ENCODE measurements around the gene SLC24A1. TPM values are rescaled to one million over a fixed set of nuclear protein-coding genes. Genes with fewer than 3 reads are reported as not detected.

Gene SLC24A1
- total and polyA plus RNA-seq, 4 donors: 4.2 to 12.1 (median 6.0) TPM

GRCh38 chr15:65660927-65661326 lies 39.2 kb downstream of the SLC24A1 start:
- Histone ChIP-seq H3K4me3 (ENCODE audit: low read depth, low read length) (no peak overlapping the region), H3K9me3 (ENCODE audit: control insufficient read depth, insufficient read depth, low read length) (no peaks in the 10 kb centered on the region), H3K27me3 (ENCODE audit: control insufficient read depth, insufficient read depth, low read length) (no peaks in the 10 kb centered on the region), H3K36me3 (ENCODE audit: control insufficient read depth, insufficient read depth, low read length) (peaks cover 14% of the 10 kb centered on the region), H3K4me1 (ENCODE audit: control insufficient read depth, insufficient read depth, low read length) (no peaks in the 10 kb centered on the region), H3K27ac (ENCODE audit: low read depth, low read length) (no peak overlapping the region)
- no CpG with 5 or more reads among the region's 2 CpGs for WGBS (ENCODE audit: insufficient coverage)
- DNase-seq (ENCODE audit: low read depth in 4 of 6, low spot score in 6 of 6): no peak

DNA sequence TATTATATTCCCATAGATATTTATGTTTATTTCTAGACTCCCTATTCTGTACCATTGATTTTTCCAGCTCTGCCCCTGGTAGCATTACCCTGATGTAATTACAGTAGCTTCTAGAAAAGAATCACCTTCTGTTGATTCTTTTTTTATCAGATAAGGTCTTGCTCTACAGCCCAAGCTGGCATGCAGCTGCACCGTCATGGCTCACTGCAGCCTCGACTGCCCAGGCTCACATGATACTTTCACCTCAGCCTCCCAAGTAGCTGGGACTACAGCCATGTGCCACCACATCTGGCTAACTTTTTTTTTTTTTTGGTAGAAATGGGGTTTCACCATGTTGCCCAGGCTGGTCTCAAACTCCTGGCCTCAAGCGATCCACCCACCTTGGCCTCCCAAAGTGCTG lies 41.8 kb downstream of the SLC24A1 start:
- peaks cover 9% of the 10 kb centered on the region for H3K36me3 ChIP-seq (ENCODE audit: control insufficient read depth, insufficient read depth, low read length)
- H3K27me3 ChIP-seq (ENCODE audit: control insufficient read depth, insufficient read depth, low read length): no peaks in the 10 kb centered on the region
- H3K9me3 ChIP-seq (ENCODE audit: control insufficient read depth, insufficient read depth, low read length): no peaks in the 10 kb centered on the region
- H3K4me3 ChIP-seq (ENCODE audit: low read depth, low read length): no peak overlapping the region
- H3K27ac ChIP-seq (ENCODE audit: low read depth, low read length): no peak overlapping the region
- WGBS (ENCODE audit: insufficient coverage): 100% methylated on average over 1 of the region's 3 CpGs
- no peak for DNase-seq (ENCODE audit: low read depth in 4 of 6, low spot score in 6 of 6)
- H3K4me1 ChIP-seq (ENCODE audit: control insufficient read depth, insufficient read depth, low read length): no peaks in the 10 kb centered on the region

DNA sequence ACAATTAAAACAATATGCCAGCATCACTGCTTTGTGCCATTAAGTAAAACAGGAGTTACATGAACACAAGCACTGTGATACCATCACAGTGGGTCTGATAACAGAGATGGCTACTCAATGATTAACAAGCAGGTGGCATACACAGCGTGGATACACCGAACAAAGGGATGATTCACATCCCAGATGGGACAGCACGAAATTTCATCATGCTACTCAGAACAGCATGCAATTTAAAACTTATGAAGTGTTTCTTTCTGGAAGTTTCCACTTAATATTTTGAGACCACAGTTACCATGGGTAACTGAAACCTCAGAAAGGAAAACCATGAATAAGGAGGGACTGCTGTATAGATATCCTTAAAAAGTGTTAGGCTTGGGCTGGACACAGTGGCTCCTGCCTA lies 44.5 kb downstream of the SLC24A1 start:
- WGBS (ENCODE audit: insufficient coverage): 80% methylated on average over 2 of the region's 3 CpGs
- Histone ChIP-seq H3K27me3 (ENCODE audit: control insufficient read depth, insufficient read depth, low read length) (no peaks in the 10 kb centered on the region), H3K4me3 (ENCODE audit: low read depth, low read length) (no peak overlapping the region), H3K4me1 (ENCODE audit: control insufficient read depth, insufficient read depth, low read length) (no peaks in the 10 kb centered on the region), H3K9me3 (ENCODE audit: control insufficient read depth, insufficient read depth, low read length) (no peaks in the 10 kb centered on the region), H3K36me3 (ENCODE audit: control insufficient read depth, insufficient read depth, low read length) (peaks cover 12% of the 10 kb centered on the region), H3K27ac (ENCODE audit: low read depth, low read length) (no peak overlapping the region)
- DNase-seq (ENCODE audit: low read depth in 4 of 6, low spot score in 6 of 6): no peak

DNA sequence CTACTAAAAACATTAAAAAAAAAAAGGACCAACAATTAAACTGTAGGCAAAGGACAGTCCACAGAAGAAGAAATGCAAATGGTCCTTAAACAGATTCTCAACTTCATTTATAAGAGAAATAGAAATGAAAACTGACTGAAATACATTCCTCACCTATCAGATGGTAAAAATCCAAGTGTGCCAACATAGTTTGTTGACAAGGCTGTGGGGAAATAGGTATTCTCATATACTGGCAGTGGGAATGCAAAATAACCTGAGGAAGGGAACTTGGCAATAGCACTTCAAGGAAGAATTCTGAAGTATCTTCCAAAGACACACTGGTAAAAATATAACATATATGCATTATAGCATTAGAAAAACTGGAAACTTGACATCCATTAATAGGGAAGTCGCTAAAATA lies 53.8 kb downstream of the SLC24A1 start:
- Histone ChIP-seq H3K4me1 (ENCODE audit: control insufficient read depth, insufficient read depth, low read length) (no peaks in the 10 kb centered on the region), H3K4me3 (ENCODE audit: low read depth, low read length) (no peak overlapping the region), H3K27me3 (ENCODE audit: control insufficient read depth, insufficient read depth, low read length) (no peaks in the 10 kb centered on the region), H3K27ac (ENCODE audit: low read depth, low read length) (no peak overlapping the region), H3K36me3 (ENCODE audit: control insufficient read depth, insufficient read depth, low read length) (peaks cover 9% of the 10 kb centered on the region), H3K9me3 (ENCODE audit: control insufficient read depth, insufficient read depth, low read length) (no peaks in the 10 kb centered on the region)
- WGBS (ENCODE audit: insufficient coverage): no CpG with 5 or more reads among the region's 1 CpG
- DNase-seq (ENCODE audit: low read depth in 4 of 6, low spot score in 6 of 6): no peak

DNA sequence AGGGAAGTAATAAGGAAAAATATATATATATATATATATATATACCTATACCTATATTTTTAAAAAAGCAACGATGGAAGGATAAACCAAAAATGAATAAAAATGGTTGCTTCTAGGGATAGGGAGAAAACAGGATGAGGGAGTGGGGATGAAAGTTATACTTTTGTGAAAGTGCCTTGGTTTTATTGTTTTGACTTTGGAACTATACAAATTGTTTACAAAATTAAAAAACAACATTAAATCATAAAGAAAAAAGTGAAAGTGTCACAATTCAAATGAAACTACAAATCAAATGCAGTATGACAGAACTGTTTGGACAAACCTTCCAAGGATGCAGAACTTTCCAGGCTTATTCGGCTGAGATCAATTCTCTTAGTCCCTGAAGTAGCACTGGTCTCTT lies 54.4 kb downstream of the SLC24A1 start:
- DNase-seq (ENCODE audit: low read depth in 4 of 6, low spot score in 6 of 6): no peak
- H3K27me3 ChIP-seq (ENCODE audit: control insufficient read depth, insufficient read depth, low read length): no peaks in the 10 kb centered on the region
- peaks cover 9% of the 10 kb centered on the region for H3K36me3 ChIP-seq (ENCODE audit: control insufficient read depth, insufficient read depth, low read length)
- H3K9me3 ChIP-seq (ENCODE audit: control insufficient read depth, insufficient read depth, low read length): no peaks in the 10 kb centered on the region
- no peaks in the 10 kb centered on the region for H3K4me1 ChIP-seq (ENCODE audit: control insufficient read depth, insufficient read depth, low read length)
- H3K4me3 ChIP-seq (ENCODE audit: low read depth, low read length): no peak overlapping the region
- no peak overlapping the region for H3K27ac ChIP-seq (ENCODE audit: low read depth, low read length)
- WGBS (ENCODE audit: insufficient coverage): no CpG with 5 or more reads among the region's 2 CpGs

DNA sequence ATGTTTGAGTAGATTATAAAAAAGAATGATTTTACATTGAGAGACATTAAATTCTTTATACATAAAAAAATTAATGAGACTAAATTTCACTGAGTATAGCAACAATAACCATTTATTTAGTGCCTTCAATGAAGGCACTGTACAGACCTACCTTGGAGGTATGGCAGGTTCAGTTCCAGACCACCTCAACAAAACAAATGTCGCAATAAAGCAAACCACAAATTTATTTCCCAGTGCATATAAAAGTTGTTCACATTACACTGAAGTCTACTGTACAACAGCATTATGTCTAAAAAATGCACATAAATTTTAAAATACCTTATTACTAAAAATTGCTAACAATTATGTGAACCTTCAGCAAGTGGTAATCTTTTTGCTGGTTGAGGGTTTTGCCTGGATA lies 58.8 kb downstream of the SLC24A1 start:
- Histone ChIP-seq H3K27me3 (ENCODE audit: control insufficient read depth, insufficient read depth, low read length) (no peaks in the 10 kb centered on the region), H3K9me3 (ENCODE audit: control insufficient read depth, insufficient read depth, low read length) (no peaks in the 10 kb centered on the region), H3K27ac (ENCODE audit: low read depth, low read length) (no peak overlapping the region), H3K4me1 (ENCODE audit: control insufficient read depth, insufficient read depth, low read length) (no peaks in the 10 kb centered on the region), H3K4me3 (ENCODE audit: low read depth, low read length) (no peak overlapping the region), H3K36me3 (ENCODE audit: control insufficient read depth, insufficient read depth, low read length) (peaks cover 4% of the 10 kb centered on the region)
- WGBS (ENCODE audit: insufficient coverage): no CpG with 5 or more reads among the region's 1 CpG
- DNase-seq (ENCODE audit: low read depth in 4 of 6, low spot score in 6 of 6): no peak

- no peak for DNase-seq (ENCODE audit: low read depth in 4 of 6, low spot score in 6 of 6)
Measured at GRCh38 chr15:65682404-65682911, 60.7 kb downstream of the SLC24A1 start.

DNA sequence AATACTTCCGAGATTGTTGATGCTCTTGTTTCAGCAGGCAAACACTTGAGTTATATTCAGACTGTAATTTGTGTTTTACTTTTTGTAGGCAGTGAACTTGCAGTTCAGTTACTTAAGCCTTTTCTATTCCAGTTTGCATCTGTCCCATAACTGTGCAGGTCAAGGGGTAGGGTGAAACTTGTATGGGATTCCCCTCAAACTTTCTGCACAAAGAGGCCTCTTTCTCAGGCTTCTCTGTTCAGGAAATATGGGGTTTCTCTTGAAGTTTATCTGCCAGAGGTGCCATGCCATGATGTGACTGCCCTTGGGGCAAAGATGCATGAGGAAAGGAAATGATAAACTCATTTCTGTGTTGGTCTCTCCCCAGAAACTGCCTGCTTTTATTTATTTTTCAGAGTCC lies 66.7 kb downstream of the SLC24A1 start:
- WGBS (ENCODE audit: insufficient coverage): no CpG with 5 or more reads among the region's 1 CpG
- no peaks in the 10 kb centered on the region for H3K9me3 ChIP-seq (ENCODE audit: control insufficient read depth, insufficient read depth, low read length)
- H3K27me3 ChIP-seq (ENCODE audit: control insufficient read depth, insufficient read depth, low read length): no peaks in the 10 kb centered on the region
- H3K36me3 ChIP-seq (ENCODE audit: control insufficient read depth, insufficient read depth, low read length): peaks cover 7% of the 10 kb centered on the region
- no peaks in the 10 kb centered on the region for H3K4me1 ChIP-seq (ENCODE audit: control insufficient read depth, insufficient read depth, low read length)
- DNase-seq (ENCODE audit: low read depth in 4 of 6, low spot score in 6 of 6): no peak
- H3K4me3 ChIP-seq (ENCODE audit: low read depth, low read length): no peak overlapping the region
- H3K27ac ChIP-seq (ENCODE audit: low read depth, low read length): no peak overlapping the region

More at GRCh38 chr15:65682404-65682911, 60.7 kb downstream of the SLC24A1 start:
- H3K27me3 ChIP-seq (ENCODE audit: control insufficient read depth, insufficient read depth, low read length): no peaks in the 10 kb centered on the region
- no peaks in the 10 kb centered on the region for H3K4me1 ChIP-seq (ENCODE audit: control insufficient read depth, insufficient read depth, low read length)
- no peak overlapping the region for H3K27ac ChIP-seq (ENCODE audit: low read depth, low read length)
- H3K4me3 ChIP-seq (ENCODE audit: low read depth, low read length): no peak overlapping the region
- no peaks in the 10 kb centered on the region for H3K9me3 ChIP-seq (ENCODE audit: control insufficient read depth, insufficient read depth, low read length)
- peaks cover 7% of the 10 kb centered on the region for H3K36me3 ChIP-seq (ENCODE audit: control insufficient read depth, insufficient read depth, low read length)
- no CpG with 5 or more reads among the region's 2 CpGs for WGBS (ENCODE audit: insufficient coverage)

- Histone ChIP-seq H3K9me3 (ENCODE audit: control insufficient read depth, insufficient read depth, low read length) (no peaks in the 10 kb centered on the region), H3K36me3 (ENCODE audit: control insufficient read depth, insufficient read depth, low read length) (peaks cover 8% of the 10 kb centered on the region), H3K27me3 (ENCODE audit: control insufficient read depth, insufficient read depth, low read length) (no peaks in the 10 kb centered on the region), H3K27ac (ENCODE audit: low read depth, low read length) (no peak overlapping the region), H3K4me1 (ENCODE audit: control insufficient read depth, insufficient read depth, low read length) (no peaks in the 10 kb centered on the region), H3K4me3 (ENCODE audit: low read depth, low read length) (no peak overlapping the region)
- no peak for DNase-seq (ENCODE audit: low read depth in 4 of 6, low spot score in 6 of 6)
- no CpG with 5 or more reads among the region's 1 CpG for WGBS (ENCODE audit: insufficient coverage)
Measured at GRCh38 chr15:65690173-65690572, 68.4 kb downstream of the SLC24A1 start.

DNA sequence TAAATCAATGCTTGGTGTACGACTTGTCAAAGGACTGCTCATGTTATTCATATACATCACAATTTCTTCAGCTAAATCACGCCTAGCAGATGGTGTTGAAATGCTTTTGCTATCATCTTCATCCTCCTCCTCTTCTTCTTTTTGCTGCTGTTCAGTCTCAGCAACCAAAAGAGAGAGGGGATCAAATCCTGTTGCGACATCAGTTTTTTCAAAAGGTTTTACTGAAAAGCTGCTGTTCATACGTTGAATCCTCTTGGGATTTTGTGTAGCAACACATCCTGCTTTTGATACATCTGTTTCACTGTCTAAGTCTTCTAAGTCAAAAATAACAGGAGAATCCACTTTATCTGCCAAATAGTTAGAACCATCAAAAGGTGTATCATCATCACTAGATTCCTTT lies 69.0 kb downstream of the SLC24A1 start:
- Histone ChIP-seq H3K4me1 (ENCODE audit: control insufficient read depth, insufficient read depth, low read length) (no peaks in the 10 kb centered on the region), H3K36me3 (ENCODE audit: control insufficient read depth, insufficient read depth, low read length) (peaks cover 7% of the 10 kb centered on the region), H3K4me3 (ENCODE audit: low read depth, low read length) (no peak overlapping the region), H3K27ac (ENCODE audit: low read depth, low read length) (no peak overlapping the region), H3K27me3 (ENCODE audit: control insufficient read depth, insufficient read depth, low read length) (no peaks in the 10 kb centered on the region), H3K9me3 (ENCODE audit: control insufficient read depth, insufficient read depth, low read length) (no peaks in the 10 kb centered on the region)
- WGBS (ENCODE audit: insufficient coverage): 100% methylated on average over 1 of the region's 4 CpGs
- no peak for DNase-seq (ENCODE audit: low read depth in 4 of 6, low spot score in 6 of 6)
